Adrenal gland (tissue), 5 donors: ENCODE data around the gene UCHL5.

Source experiments
- CTCF ChIP-seq, 6 experiments: fragments of 450-650 bp in 4 of 6; fragments of 200-600 bp in 2 of 6; sonication (generic) in 1 of 6; IDR thresholded peaks; 1 replicate in 5 of 6; 2 replicates in 1 of 6; pipeline versions ENCODE4 v1.5.1 to v1.8.0; 2016 to 2021; ENCODE audit warnings: antibody characterized with exemption in 6 of 6, mild to moderate bottlenecking in 2 of 6, moderate library complexity in 1 of 6
- POLR2A ChIP-seq, 2 donors: fragments of 450-650 bp; IDR thresholded peaks; one replicate each; pipeline ENCODE4 v1.6.1; 2017; ENCODE audit warnings: antibody characterized with exemption in 2 of 2, mild to moderate bottlenecking in 2 of 2, moderate library complexity in 1 of 2
- donor health status: DM: no; HTN: no; CAD: no.

DNA sequence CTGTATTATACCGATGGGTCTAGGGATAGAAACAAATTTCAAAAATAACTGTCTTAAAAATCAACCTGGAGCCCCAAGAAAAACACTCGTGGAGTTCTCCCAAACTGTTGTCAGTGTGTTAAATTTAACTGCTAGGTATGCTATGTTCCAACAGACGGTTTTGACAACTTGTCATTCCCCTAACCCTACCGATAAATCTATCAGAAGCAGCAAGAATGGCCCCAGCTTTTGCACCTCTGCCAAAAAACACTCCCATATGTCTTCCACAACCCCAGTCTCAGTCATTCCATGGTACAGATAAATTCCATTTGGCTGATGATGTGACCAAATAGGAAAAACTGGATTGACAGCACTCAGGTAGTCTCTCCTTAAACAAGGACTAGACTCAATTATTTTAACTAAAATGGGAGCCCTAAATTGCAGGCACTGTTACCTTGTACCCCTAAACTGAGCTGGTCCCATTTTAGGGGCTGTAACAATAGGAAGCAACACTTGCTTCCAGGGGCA lies 4.9 kb downstream of the UCHL5 start:
- no peak for TF ChIP-seq CTCF (IDR thresholded peaks at IDR 0.05)
- TF ChIP-seq POLR2A (IDR thresholded peaks at IDR 0.05): no peak
